ENCODE data around the gene RGS3. TPM values are rescaled to one million over a fixed set of nuclear protein-coding genes. Genes with fewer than 3 reads are reported as not detected.

Gene RGS3
- total and polyA plus RNA-seq, 12 donors = 65.4 to 201 (median 132) TPM

DNA sequence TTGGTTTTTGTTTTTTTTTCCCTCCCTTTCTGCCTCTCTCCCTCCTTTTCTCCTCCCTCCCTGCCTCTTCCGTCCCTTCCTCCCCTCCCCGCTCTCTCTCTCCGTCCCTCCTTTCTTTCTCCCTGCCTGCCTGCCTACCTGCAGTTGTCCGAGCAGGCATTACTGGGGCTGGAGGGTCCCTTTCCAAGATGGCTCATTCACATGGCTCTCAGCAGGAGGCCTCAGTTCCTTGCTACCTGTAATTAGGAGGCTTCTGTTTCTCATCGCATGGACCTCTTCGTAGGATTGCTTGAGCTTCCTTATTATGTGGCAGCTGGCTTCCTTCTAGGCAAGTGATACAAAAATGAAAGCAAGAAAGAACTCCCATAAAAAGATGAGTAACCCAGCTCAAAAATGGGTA lies 8.0 kb downstream of the RGS3 start:
- no peaks in the 10 kb centered on the region for H3K36me3 ChIP-seq
- DNase-seq = no peak
- peak overlapping the region in 1 of 10 donors; percentile 11 for H3K27ac ChIP-seq
- no peak for ATAC-seq
- no peak overlapping the region for H3K4me3 ChIP-seq
- H3K27me3 ChIP-seq = no peaks in the 10 kb centered on the region
- 83 to 92% methylated on average over 6 of the region's 6 CpGs for WGBS, 2 donors
- peaks cover 0 to 6% (median 0%) of the 10 kb centered on the region in 11 donors for H3K9me3 ChIP-seq
- intact Hi-C loops (cut with DNase I) = no loop called here
- H3K4me1 ChIP-seq = peaks cover 0 to 39% (median 13%) of the 10 kb centered on the region in 9 donors
- TF ChIP-seq CTCF (IDR thresholded peaks at IDR 0.05) = no peak

- intact Hi-C loops (cut with DNase I) = no loop called here
- TF ChIP-seq CTCF (IDR thresholded peaks at IDR 0.05) = no peak
- no peak overlapping the region for H3K27ac ChIP-seq
- H3K36me3 ChIP-seq = no peaks in the 10 kb centered on the region
- WGBS, 2 donors = 96% methylated on average over 5 of the region's 5 CpGs
- H3K9me3 ChIP-seq = peaks cover 0 to 2% (median 0%) of the 10 kb centered on the region in 11 donors
- DNase-seq (no peak), ATAC-seq (no peak)
- no peak overlapping the region for H3K4me3 ChIP-seq
- H3K4me1 ChIP-seq = peaks cover 0 to 44% (median 13%) of the 10 kb centered on the region in 9 donors
- no peaks in the 10 kb centered on the region for H3K27me3 ChIP-seq
Measured at GRCh38 chr9:113472199-113472598, 8.7 kb downstream of the RGS3 start.

DNA sequence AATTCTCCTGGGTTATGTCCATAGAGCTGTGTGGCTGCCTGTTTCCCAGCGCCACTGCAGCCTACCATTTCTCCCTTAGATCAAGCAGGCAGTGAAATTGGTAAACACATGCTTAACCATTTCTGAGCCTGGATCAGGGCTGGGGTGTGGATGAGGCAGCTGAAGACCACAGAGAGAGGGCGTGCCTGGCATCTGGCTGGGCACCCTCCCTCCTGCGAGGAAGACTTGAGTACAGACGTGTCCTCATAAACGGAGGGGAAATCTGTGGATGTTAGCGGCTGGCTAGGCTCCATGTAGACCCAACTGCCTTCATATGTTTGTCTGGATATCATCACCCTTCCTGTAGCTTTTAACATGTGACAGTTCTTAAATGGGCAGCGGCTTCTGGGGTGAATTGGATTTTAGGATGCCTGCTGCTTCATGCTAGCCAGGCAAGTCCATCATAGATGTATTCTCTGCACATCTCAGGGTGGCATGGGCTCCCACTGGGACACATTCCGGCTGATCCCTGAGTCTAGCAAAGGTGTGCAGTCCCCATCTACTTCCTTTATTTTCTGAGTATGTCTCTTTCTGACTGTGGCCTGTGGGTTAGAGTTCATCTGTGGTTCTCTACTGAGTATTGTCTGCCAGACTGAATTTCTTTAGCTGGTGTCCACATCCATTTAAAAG lies 11.0 kb downstream of the RGS3 start:
- ATAC-seq = peak in 3 of 8 donors; percentile 13 to 22 (median 19)
- Histone ChIP-seq H3K36me3 (no peaks in the 10 kb centered on the region), H3K27ac (peak overlapping the region in 6 of 10 donors; percentile 14 to 46 (median 26)), H3K4me1 (peaks cover 0 to 53% (median 12%) of the 10 kb centered on the region in 9 donors), H3K27me3 (no peaks in the 10 kb centered on the region), H3K9me3 (no peaks in the 10 kb centered on the region), H3K4me3 (no peak overlapping the region)
- no peak for TF ChIP-seq CTCF (IDR thresholded peaks at IDR 0.05)
- 56 to 64% methylated on average over 8 of the region's 8 CpGs for WGBS, 2 donors
- DNase-seq = no peak
- intact Hi-C loops (cut with DNase I) = no loop called here

DNA sequence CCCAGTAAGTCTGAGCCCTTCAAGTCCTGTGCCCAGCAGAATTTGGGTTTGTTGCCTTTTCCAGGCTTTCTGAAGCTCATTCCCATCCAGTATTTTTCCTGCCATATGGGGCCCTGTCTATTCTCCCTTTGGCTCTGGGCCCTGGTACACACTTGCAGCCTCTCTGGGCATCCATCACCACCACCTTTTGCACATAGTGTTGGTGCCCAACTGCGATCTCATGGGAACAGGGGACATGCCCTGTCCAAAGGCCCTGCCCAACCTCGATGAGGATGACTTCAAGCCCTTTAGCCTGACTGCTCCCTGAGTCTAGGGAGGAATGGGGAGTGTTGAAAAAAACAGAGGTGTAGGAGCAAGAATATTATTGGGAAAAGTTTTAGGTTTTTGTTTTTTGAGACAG lies 11.5 kb downstream of the RGS3 start:
- no peak for DNase-seq
- Histone ChIP-seq H3K9me3 (no peaks in the 10 kb centered on the region), H3K4me3 (no peak overlapping the region), H3K4me1 (peaks cover 0 to 55% (median 14%) of the 10 kb centered on the region in 9 donors), H3K27me3 (no peaks in the 10 kb centered on the region), H3K27ac (peak overlapping the region in 3 of 10 donors; percentile 9 to 46 (median 14)), H3K36me3 (no peaks in the 10 kb centered on the region)
- ATAC-seq = peak in 2 of 8 donors; percentile 16 to 28
- 65% methylated on average over 2 of the region's 2 CpGs for WGBS, 2 donors
- no peak for TF ChIP-seq CTCF (IDR thresholded peaks at IDR 0.05)
- intact Hi-C loops (cut with DNase I) = no loop called here
